Subcutaneous abdominal adipose tissue (tissue), 5 donors: ENCODE data around the gene DLG5.

Experiments
- H3K27ac ChIP-seq: one replicate; pipeline ENCODE4 v1.7.0; 2013; ENCODE audit warnings: low read depth, mild to moderate bottlenecking, inconsistent platforms, low read length, moderate library complexity
- H3K27me3 ChIP-seq, 5 donors: one replicate each; pipeline ENCODE4 v1.7.0; 2013; ENCODE audit warnings: low read length in 5 of 5, inconsistent platforms in 1 of 5; ENCODE audit not compliant: control insufficient read depth in 5 of 5, insufficient read depth in 4 of 5
- H3K36me3 ChIP-seq, 5 donors: one replicate each; pipeline ENCODE4 v1.7.0; 2013; ENCODE audit warnings: low read length in 5 of 5; ENCODE audit not compliant: control insufficient read depth in 5 of 5, insufficient read depth in 5 of 5
- H3K4me1 ChIP-seq, 5 donors: one replicate each; pipeline ENCODE4 v1.7.0; 2013; ENCODE audit warnings: low read length in 5 of 5, mild to moderate bottlenecking in 3 of 5, moderate library complexity in 1 of 5; ENCODE audit not compliant: control insufficient read depth in 5 of 5, insufficient read depth in 5 of 5
- H3K4me3 ChIP-seq, 5 donors: one replicate each; pipeline ENCODE4 v1.7.0; 2013; ENCODE audit warnings: low read length in 5 of 5, low read depth in 1 of 5
- H3K9ac ChIP-seq, 5 donors: one replicate each; pipeline ENCODE4 v1.7.0; 2013; ENCODE audit warnings: low read length in 5 of 5, mild to moderate bottlenecking in 4 of 5, moderate library complexity in 3 of 5
- H3K9me3 ChIP-seq, 5 donors: one replicate each; pipeline ENCODE4 v1.7.0; 2013; ENCODE audit warnings: low read length in 5 of 5; ENCODE audit not compliant: control insufficient read depth in 5 of 5
- donor health status: healthy.
- donor health status: healthy.
- donor health status: healthy.
- donor health status: healthy.
- donor health status: healthy.

DLG5 gene

DNA sequence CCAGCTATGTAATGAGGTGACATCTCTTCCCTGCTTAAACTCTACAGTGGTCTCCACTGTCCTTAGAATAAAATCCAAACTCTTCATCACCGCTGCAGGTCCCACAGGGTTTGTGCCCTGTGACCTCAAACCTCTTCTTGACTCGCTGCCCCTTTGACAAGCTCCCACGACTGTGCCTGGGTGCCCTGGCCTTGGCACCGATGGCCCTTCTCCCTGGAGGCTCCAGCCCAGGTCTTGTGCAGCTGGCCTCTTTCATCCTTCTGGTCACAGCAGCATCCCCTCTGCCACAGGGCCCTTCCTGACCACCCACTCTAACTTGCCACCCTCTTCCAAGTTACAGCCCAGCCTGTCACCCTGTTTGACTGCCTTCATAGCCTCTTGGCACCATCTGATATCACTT is 108.2 kb downstream of the DLG5 start:
- no peak overlapping the region for H3K27ac ChIP-seq
- peaks cover 3 to 78% (median 75%) of the 10 kb centered on the region in 5 donors for H3K36me3 ChIP-seq
- no peaks in the 10 kb centered on the region for H3K4me1 ChIP-seq
- no peaks in the 10 kb centered on the region for H3K9me3 ChIP-seq
- H3K4me3 ChIP-seq: no peak overlapping the region
- no peaks in the 10 kb centered on the region for H3K27me3 ChIP-seq
- no peak overlapping the region for H3K9ac ChIP-seq

GRCh38 chr10:77817541-77817940 is 109.0 kb downstream of the DLG5 start:
- no peaks in the 10 kb centered on the region for H3K9me3 ChIP-seq
- H3K36me3 ChIP-seq: peaks cover 3 to 84% (median 79%) of the 10 kb centered on the region in 5 donors

DNA sequence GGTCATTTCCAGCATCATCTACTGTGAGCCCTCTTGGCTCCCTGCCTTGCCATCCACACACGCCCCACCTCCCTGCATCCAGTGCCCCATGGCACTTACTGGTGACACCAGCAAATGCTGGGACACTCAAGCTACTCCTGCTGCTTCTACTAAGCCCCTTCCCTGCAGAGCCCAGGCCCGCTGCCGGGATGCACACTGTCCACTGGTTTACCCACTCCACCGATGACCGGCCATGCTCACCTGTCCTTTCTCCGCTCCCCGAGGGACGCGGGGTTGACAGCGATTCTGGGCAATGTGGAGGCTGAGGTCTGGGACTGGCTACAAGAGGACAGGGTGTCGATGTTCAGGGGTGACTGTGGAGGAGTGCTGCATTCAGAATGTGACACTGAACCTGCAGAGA is 110.2 kb downstream of the DLG5 start:
- no peak overlapping the region for H3K27ac ChIP-seq
- no peak overlapping the region for H3K4me3 ChIP-seq
- no peaks in the 10 kb centered on the region for H3K9me3 ChIP-seq
- H3K4me1 ChIP-seq: no peaks in the 10 kb centered on the region
- no peak overlapping the region for H3K9ac ChIP-seq
- H3K27me3 ChIP-seq: no peaks in the 10 kb centered on the region
- H3K36me3 ChIP-seq: peaks cover 3 to 88% (median 83%) of the 10 kb centered on the region in 5 donors

More at GRCh38 chr10:77817541-77817940, 109.0 kb downstream of the DLG5 start:
- Histone ChIP-seq H3K27ac (no peak overlapping the region), H3K27me3 (no peaks in the 10 kb centered on the region), H3K4me3 (no peak overlapping the region), H3K9ac (no peak overlapping the region), H3K4me1 (no peaks in the 10 kb centered on the region)

GRCh38 chr10:77812741-77813140 is 113.8 kb downstream of the DLG5 start:
- no peaks in the 10 kb centered on the region for H3K4me1 ChIP-seq
- H3K36me3 ChIP-seq: peaks cover 0 to 89% (median 86%) of the 10 kb centered on the region in 5 donors
- no peak overlapping the region for H3K27ac ChIP-seq
- H3K9ac ChIP-seq: no peak overlapping the region
- no peaks in the 10 kb centered on the region for H3K27me3 ChIP-seq
- H3K4me3 ChIP-seq: no peak overlapping the region
- H3K9me3 ChIP-seq: no peaks in the 10 kb centered on the region

GRCh38 chr10:77811831-77812430 is 114.6 kb downstream of the DLG5 start:
- H3K9me3 ChIP-seq: no peaks in the 10 kb centered on the region
- no peak overlapping the region for H3K9ac ChIP-seq
- H3K4me3 ChIP-seq: no peak overlapping the region
- no peak overlapping the region for H3K27ac ChIP-seq
- peaks cover 0 to 89% (median 86%) of the 10 kb centered on the region in 5 donors for H3K36me3 ChIP-seq
- no peaks in the 10 kb centered on the region for H3K4me1 ChIP-seq
- H3K27me3 ChIP-seq: no peaks in the 10 kb centered on the region

DNA sequence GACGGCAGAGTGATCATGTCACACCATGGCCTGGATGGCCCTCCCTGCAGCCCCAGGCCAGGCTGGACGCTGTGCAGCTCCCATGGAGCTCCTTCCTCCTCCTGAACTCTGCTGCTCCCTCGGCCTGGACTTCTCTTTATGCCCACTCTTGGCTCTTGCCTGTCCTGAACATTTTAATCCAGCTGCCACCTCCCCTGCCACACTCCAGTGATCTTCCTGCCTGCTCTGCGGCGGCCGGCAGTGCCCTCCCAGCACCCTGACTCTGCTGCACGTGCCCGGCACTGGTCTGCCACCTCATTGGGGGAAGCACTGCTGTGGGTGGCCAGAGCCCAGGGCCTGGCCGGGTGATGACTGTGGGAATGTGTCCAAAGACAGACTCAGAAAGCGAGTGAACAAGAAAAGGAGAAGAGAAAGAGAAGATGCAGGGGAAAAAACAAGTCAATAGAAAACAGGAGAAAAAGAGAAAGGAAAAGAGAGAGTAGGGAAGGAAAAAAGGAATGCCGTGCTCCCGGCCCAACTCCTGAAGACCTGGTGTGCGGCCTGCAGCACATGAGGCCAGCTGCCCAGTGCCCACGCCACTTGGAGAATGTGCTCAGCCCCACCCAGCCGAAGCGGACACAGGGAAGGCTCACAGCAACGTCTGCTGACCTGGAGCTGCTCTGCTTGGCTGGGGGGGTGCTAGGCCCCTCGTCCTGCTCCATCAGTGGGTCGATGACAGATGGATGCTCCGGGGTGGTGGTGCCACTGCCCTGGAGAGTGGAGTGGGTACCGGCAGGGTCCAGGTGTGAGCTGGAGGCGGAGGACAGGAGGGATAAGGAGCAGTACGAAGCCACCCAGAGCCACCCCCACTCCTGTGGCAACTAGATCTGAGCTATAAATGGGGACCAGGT is 115.9 kb downstream of the DLG5 start:
- Histone ChIP-seq H3K36me3 (peaks cover 0 to 89% (median 86%) of the 10 kb centered on the region in 5 donors), H3K27ac (no peak overlapping the region), H3K9me3 (no peaks in the 10 kb centered on the region), H3K4me1 (no peaks in the 10 kb centered on the region), H3K4me3 (no peak overlapping the region), H3K9ac (no peak overlapping the region), H3K27me3 (no peaks in the 10 kb centered on the region)

- Histone ChIP-seq H3K27ac (no peak overlapping the region), H3K9ac (no peak overlapping the region), H3K9me3 (no peaks in the 10 kb centered on the region), H3K27me3 (no peaks in the 10 kb centered on the region), H3K36me3 (peaks cover 0 to 94% (median 92%) of the 10 kb centered on the region in 5 donors), H3K4me3 (no peak overlapping the region), H3K4me1 (no peaks in the 10 kb centered on the region)
Measured at GRCh38 chr10:77809336-77809735, 117.2 kb downstream of the DLG5 start.

DNA sequence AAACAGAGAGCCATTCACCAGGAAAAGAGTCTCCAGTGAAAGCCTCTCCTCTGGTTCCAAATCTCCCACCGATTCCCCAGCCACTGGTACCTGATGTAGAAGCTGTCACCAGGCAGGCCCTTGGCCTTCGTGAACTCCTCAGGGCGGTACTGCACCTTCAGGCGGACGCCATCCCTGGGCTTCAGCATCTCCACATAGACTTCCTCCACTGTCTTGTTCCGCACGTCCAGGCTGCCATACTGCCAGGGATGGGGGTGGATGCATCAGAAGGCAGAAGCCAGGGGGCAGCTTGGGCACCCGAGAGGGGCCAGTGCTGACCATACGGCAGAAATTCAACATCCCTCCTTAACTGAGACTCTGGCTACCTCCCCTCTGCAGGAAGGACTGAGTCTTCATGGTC is 118.8 kb downstream of the DLG5 start:
- no peak overlapping the region for H3K27ac ChIP-seq
- H3K9ac ChIP-seq: no peak overlapping the region
- H3K27me3 ChIP-seq: no peaks in the 10 kb centered on the region
- peaks cover 8 to 91% (median 86%) of the 10 kb centered on the region in 5 donors for H3K36me3 ChIP-seq
- no peaks in the 10 kb centered on the region for H3K4me1 ChIP-seq
- H3K9me3 ChIP-seq: no peaks in the 10 kb centered on the region
- no peak overlapping the region for H3K4me3 ChIP-seq

DNA sequence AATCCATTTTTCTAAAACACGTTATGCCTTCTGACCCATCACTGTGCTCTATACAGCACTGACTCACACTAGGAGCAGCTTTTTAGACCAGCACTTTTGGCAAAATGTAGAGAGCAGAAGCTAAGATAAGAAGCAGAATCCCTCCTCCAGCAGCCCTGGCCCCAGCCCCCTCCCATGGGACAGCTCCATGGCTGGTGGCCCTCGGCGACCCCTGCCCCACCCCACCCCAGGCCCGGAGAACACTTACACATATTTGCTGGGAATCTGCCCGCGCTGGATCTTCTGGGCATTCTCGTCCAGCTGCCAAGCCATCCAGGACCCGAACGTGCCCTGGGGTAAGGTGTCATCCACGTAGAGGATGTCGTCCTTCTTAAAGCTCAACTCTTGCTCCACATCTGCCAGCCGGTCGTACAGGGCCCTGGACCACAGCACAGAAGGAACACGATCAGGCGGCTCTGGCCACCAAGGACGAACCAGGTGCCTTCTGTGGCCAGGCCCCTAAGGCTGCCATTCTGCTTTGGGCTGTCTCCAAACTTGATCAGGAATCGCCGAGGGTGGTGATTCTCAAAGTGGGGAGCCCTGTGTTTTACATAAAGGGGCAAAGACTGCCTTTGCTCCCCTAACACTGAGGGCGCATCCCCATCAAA is 119.9 kb downstream of the DLG5 start:
- Histone ChIP-seq H3K9ac (no peak overlapping the region), H3K36me3 (peaks cover 8 to 88% (median 82%) of the 10 kb centered on the region in 5 donors), H3K9me3 (no peaks in the 10 kb centered on the region), H3K4me3 (no peak overlapping the region), H3K4me1 (no peaks in the 10 kb centered on the region), H3K27me3 (no peaks in the 10 kb centered on the region), H3K27ac (no peak overlapping the region)

DNA sequence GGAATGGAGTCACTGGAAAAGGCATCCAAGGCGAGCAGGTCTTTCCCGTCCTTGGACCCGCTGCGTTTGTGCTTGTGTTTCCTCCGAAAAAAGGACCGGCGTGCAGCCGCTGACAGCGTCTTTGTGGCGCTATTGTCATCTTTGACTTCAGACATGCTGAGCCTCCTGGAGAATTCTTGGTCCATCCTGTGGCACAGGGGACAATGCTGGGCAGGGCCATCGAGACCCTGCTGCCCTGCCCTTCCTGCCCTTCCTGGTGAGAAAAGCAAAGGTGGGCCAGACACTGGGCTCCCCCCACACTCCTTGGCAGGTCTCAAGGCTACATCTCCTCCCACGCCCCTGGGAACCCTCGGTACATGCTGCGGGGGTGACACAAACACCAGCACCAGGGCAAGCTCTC is 120.9 kb downstream of the DLG5 start:
- Histone ChIP-seq H3K27ac (no peak overlapping the region), H3K27me3 (no peaks in the 10 kb centered on the region), H3K36me3 (peaks cover 8 to 88% (median 77%) of the 10 kb centered on the region in 5 donors), H3K9me3 (no peaks in the 10 kb centered on the region), H3K4me1 (no peaks in the 10 kb centered on the region), H3K9ac (no peak overlapping the region), H3K4me3 (no peak overlapping the region)
